HL-60 (cell line): Measurements from ENCODE around the gene PRDM1.

Experiments
- TF ChIP-seq, protein P1 (sequence below): IDR thresholded peaks from 2 replicates; pipeline ENCODE4 v1.6.1; 2012; ENCODE audit warnings: low read depth; ENCODE audit not compliant: insufficient replicate concordance
- TF ChIP-seq, protein P2 (sequence below): IDR thresholded peaks from one replicate; pipeline ENCODE4 v1.5.1; 2011; ENCODE audit warnings: low read length, control low read depth, inconsistent platforms; ENCODE audit not compliant: insufficient read depth

DNA sequence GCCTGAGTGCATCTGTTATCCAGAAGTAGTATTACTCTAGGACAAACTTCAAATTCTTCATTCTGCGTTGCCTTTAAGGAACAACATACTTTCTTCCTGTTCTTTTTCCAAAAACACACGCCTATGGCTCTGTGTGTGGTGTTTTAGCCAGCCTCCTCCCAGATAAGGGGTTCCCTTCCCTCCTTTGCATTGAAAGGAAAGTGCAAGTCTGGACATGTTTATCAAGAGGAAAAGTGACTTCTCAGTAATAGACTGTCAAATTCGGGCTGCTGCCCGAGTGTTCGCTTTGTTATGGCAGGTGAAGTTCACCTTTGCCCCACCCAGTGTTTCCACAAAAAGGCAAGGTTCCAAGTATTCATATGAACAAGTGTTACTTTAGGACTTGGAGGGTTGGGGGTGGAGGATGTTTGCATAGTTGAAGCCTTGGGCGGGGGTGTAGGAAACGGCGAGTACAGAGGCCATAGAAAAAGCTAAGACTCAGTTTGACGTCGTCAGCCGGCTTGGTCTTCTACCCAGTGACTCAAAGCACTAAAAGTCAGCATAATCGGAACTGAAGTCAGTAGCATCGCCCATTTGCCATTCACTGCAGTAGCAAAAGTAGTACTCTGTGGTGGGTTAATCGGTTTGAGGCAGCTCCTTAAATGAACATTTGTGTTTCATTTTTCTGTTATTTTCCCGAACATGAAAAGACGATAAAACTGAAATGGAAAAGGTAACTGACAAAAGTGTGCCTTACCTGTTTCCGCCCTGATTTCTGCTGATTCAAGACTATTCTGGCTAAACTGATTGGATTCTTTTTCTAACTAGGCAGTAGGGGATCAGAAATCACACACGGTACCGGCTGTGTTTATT is 12.5 kb downstream of the PRDM1 start:
- TF ChIP-seq, protein P1, sequence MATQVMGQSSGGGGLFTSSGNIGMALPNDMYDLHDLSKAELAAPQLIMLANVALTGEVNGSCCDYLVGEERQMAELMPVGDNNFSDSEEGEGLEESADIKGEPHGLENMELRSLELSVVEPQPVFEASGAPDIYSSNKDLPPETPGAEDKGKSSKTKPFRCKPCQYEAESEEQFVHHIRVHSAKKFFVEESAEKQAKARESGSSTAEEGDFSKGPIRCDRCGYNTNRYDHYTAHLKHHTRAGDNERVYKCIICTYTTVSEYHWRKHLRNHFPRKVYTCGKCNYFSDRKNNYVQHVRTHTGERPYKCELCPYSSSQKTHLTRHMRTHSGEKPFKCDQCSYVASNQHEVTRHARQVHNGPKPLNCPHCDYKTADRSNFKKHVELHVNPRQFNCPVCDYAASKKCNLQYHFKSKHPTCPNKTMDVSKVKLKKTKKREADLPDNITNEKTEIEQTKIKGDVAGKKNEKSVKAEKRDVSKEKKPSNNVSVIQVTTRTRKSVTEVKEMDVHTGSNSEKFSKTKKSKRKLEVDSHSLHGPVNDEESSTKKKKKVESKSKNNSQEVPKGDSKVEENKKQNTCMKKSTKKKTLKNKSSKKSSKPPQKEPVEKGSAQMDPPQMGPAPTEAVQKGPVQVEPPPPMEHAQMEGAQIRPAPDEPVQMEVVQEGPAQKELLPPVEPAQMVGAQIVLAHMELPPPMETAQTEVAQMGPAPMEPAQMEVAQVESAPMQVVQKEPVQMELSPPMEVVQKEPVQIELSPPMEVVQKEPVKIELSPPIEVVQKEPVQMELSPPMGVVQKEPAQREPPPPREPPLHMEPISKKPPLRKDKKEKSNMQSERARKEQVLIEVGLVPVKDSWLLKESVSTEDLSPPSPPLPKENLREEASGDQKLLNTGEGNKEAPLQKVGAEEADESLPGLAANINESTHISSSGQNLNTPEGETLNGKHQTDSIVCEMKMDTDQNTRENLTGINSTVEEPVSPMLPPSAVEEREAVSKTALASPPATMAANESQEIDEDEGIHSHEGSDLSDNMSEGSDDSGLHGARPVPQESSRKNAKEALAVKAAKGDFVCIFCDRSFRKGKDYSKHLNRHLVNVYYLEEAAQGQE: no peak
- TF ChIP-seq, protein P2, sequence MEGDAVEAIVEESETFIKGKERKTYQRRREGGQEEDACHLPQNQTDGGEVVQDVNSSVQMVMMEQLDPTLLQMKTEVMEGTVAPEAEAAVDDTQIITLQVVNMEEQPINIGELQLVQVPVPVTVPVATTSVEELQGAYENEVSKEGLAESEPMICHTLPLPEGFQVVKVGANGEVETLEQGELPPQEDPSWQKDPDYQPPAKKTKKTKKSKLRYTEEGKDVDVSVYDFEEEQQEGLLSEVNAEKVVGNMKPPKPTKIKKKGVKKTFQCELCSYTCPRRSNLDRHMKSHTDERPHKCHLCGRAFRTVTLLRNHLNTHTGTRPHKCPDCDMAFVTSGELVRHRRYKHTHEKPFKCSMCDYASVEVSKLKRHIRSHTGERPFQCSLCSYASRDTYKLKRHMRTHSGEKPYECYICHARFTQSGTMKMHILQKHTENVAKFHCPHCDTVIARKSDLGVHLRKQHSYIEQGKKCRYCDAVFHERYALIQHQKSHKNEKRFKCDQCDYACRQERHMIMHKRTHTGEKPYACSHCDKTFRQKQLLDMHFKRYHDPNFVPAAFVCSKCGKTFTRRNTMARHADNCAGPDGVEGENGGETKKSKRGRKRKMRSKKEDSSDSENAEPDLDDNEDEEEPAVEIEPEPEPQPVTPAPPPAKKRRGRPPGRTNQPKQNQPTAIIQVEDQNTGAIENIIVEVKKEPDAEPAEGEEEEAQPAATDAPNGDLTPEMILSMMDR: no peak
